LNCAP (cell line): ENCODE results near the gene ZNF319.

Experiments used
- CTCF ChIP-seq: fragments of 450-650 bp; IDR thresholded peaks from 2 replicates; pipeline ENCODE4 v1.5.1; 2017; ENCODE audit warnings: mild to moderate bottlenecking

The ZNF319 gene

GRCh38 chr16:58034128-58034685 is 33.7 kb upstream of the ZNF319 start:
- TF ChIP-seq CTCF = no peak

- no peak for TF ChIP-seq CTCF
Measured at GRCh38 chr16:58032710-58033293, 32.3 kb upstream of the ZNF319 start.

GRCh38 chr16:58031016-58031800 is 30.7 kb upstream of the ZNF319 start:
- no peak for TF ChIP-seq CTCF

- no peak for TF ChIP-seq CTCF
Measured at GRCh38 chr16:58030136-58030840, 29.8 kb upstream of the ZNF319 start.

- TF ChIP-seq CTCF = no peak
Measured at GRCh38 chr16:58029410-58029809, 28.9 kb upstream of the ZNF319 start.

GRCh38 chr16:58028541-58029070 is 28.1 kb upstream of the ZNF319 start:
- no peak for TF ChIP-seq CTCF

GRCh38 chr16:58027916-58028455 is 27.5 kb upstream of the ZNF319 start:
- no peak for TF ChIP-seq CTCF
